GM12865 (cell line): Measurements from ENCODE around the gene PCNX1.

ENCODE experiments used
- DNase-seq: peaks from one replicate; pipeline ENCODE4 v3.0.0; 2010; ENCODE audit warnings: low read depth
- H3K4me3 ChIP-seq: 2 replicates; pipeline ENCODE4 v1.5.1; 2011; ENCODE audit warnings: mild to moderate bottlenecking, low read depth, low read length, control low read depth
- CTCF ChIP-seq: IDR thresholded peaks from 2 replicates; pipeline ENCODE4 v1.5.1; 2011; ENCODE audit warnings: low read length, control low read depth, low read depth, inconsistent platforms; ENCODE audit not compliant: insufficient read depth; ENCODE audit errors: missing control alignments

Gene PCNX1

GRCh38 chr14:70885343-70886022, 21.8 kb upstream of the PCNX1 start:
- peak overlapping the region; percentile 52; the same call in 1 of the 2 replicates for H3K4me3 ChIP-seq
- DNase-seq: peak; percentile 51
- no peak for TF ChIP-seq CTCF

GRCh38 chr14:70886421-70887206, 20.6 kb upstream of the PCNX1 start:
- peak overlapping the region; percentile 52 for H3K4me3 ChIP-seq
- no peak for TF ChIP-seq CTCF

GRCh38 chr14:70887207-70887681, 20.0 kb upstream of the PCNX1 start:
- H3K4me3 ChIP-seq: peak overlapping the region; percentile 52
- DNase-seq: peak; percentile 79
- no peak for TF ChIP-seq CTCF

More at GRCh38 chr14:70886421-70887206, 20.6 kb upstream of the PCNX1 start:
- DNase-seq: peak; percentile 93

GRCh38 chr14:70887737-70888499, 19.3 kb upstream of the PCNX1 start:
- H3K4me3 ChIP-seq: peak overlapping the region; percentile 52
- no peak for DNase-seq
- no peak for TF ChIP-seq CTCF

- TF ChIP-seq CTCF: no peak
Observed at GRCh38 chr14:70888681-70889175, 18.5 kb upstream of the PCNX1 start.

GRCh38 chr14:70889555-70889954, 17.7 kb upstream of the PCNX1 start:
- no peak for DNase-seq
- no peak for TF ChIP-seq CTCF
- no peak overlapping the region for H3K4me3 ChIP-seq

More at GRCh38 chr14:70888681-70889175, 18.5 kb upstream of the PCNX1 start:
- no peak overlapping the region for H3K4me3 ChIP-seq
- no peak for DNase-seq
